CD4-positive, alpha-beta T cell treated with Interferon alpha-2 for 1 hour (primary cell): Measurements from ENCODE around the gene TAL1.
A peak's percentile ranks its signal among the peaks of the same experiment; 100 is the strongest.

Experiments
- DNase-seq, 2 donors: peaks; one replicate each; pipeline ENCODE4 v3.0.0-alpha.2; 2020 to 2022

Gene TAL1

GRCh38 chr1:47229031-47229885, 2.8 kb downstream of the TAL1 start:
- peak in 1 of 2 donors; percentile 4 for DNase-seq

DNA sequence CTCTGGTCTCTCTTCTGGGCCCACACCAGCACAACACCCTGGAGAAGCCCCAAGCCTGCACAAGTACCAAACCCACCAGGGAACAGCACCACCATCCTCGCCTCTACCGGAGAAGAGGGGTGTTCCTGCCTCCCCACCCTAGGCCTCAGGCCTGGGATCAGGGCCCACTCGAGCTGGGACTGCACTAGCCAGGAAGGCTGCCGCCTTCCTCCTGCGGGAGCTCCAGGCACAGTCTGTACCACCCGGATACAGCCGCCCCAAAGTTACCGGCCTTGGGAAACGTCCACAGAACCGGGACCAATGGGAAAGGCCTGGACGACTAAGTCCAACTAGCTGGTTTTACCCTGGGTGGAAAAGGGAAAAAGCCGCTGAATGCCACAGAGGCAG, 3.4 kb downstream of the TAL1 start:
- no peak for DNase-seq

- DNase-seq: no peak
These were observed 4.4 kb downstream of the TAL1 start for GRCh38 chr1:47227341-47228232.

DNA sequence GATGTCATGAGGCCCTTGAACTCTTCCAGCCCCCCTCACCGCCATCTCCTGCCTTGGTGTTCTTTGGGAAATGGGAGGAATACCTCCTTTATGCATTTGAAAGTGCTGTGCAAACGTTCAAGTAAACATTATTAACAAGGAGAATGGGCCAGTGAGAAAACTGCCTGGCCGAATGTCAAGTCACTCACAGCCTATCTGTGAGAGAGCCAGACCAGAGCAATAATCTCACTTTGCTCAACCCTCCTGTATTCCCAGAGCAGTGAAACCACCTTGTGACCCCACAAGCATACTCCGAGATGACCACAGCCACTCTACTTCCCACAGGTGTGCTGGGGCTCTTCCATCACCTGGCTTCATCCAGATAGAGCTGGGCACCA, 5.2 kb downstream of the TAL1 start:
- no peak for DNase-seq

DNA sequence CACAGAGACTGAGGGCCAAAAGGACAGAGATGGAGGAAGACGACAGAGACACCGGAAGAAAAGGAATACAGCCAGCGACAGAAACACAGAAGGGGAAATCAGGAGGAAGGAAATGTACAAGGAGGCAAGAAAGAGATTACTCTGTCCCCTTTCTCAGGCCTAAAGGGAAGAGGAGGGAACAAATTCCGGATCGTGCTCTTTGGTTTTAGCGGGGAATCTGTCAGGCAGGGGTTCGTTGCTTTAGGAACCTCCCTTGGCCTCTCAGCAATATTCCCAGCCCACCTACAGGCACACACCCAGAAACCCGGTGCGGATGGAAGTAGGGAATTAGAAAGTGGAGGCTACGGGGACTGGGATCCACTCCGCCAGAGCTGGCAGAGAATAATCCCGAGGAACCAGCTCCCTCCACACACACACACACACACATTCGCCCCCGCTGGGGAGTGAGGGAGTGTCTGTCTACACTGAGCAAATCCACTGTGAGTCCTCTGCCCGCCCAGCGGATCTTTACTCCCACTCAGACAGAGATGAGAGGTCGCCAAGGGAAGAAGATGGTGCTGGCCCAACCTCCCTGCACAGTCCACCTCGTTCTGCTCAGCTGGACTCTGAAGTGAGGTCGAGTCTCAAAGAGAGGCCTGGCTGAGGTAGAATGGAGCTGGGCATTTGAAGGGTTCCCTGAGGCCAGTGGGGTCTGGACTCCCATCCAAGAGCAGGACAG, 5.7 kb downstream of the TAL1 start:
- no peak for DNase-seq

- no peak for DNase-seq
These were observed 6.5 kb downstream of the TAL1 start for GRCh38 chr1:47225430-47226100.

GRCh38 chr1:47224676-47225399, 7.2 kb downstream of the TAL1 start:
- DNase-seq: no peak

DNA sequence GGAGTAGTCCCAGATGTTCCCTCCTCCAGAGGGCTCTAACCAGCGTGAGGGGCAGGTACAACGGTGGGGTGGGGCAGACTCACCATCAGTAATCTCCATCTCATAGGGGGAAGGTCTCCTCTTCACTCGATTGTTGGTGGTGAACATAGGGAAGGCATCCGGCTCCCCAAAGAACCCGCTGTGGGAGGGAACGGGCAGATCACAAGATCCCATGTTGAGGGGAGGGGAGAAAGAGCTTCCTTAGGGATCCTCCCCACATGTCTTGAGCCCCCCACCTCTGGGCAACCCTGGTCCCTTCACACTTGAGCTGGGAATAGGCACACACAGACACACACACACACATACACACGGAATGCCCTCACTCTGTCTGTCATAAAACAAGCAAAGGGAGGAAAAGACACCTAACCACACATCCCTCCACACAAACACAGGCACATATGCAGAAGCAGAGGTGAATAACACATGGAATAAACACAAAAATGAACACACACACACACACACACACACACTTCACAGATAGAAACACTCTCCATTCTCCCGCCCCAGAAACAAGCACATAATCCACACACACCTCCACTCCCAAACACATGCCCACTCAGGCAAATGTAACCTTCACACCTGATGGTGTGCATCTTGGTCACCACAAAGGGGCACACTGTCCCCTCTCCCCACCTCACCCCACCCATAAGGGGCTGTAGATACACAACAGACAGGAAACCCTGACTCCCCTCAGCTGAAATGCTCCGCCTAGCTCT, 7.9 kb downstream of the TAL1 start:
- no peak for DNase-seq

GRCh38 chr1:47223174-47223920, 8.7 kb downstream of the TAL1 start:
- DNase-seq: no peak

- DNase-seq: no peak
These were observed 9.5 kb downstream of the TAL1 start for GRCh38 chr1:47222476-47222875.

DNA sequence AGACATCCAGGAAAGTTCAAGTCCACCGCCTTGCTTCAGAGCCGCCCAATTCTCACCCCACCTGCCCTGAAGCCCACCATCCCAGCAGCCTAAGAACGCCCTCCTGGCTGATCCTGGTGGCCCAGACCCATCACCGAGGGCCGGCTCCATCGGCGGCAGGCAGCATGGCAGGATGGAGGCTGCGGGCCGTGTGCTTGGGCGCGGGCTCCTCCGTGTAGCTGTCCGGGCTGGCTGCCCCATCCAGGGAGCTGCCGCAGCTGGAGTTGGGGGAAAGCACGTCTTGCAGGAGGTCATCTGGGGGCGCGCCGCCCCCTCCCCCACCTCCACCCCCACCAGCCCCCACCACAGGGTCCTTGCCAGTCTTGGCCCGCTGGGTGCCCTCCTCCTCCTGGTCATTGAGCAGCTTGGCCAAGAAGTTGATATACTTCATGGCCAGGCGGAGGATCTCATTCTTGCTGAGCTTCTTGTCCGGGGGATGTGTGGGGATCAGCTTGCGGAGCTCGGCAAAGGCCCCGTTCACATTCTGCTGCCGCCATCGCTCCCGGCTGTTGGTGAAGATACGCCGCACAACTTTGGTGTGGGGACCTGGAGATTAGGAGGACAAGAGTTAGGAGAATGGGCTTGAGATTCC, 12.3 kb downstream of the TAL1 start:
- no peak for DNase-seq

- DNase-seq: no peak
These were observed 13.0 kb downstream of the TAL1 start for GRCh38 chr1:47219001-47219400.

GRCh38 chr1:47216278-47217059, 15.6 kb downstream of the TAL1 start:
- no peak for DNase-seq

DNA sequence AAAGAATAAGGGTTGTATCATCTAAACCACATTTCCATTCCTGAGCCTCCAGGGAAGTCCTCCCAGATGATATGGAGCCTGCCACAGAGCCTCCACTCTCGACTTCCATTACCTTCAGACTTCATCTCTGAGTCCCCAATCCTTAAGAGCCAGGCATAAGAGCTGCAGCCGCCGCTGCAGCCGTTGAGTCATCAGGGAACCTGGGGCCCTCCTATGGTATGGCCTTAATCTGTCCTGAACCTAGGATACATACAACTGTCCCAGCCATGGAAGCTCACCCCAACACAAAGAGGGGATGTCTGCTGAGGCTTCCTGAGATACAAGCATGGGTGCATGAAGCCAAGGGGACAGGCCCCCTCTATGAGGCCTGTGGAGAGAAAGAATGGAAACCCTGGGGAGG, 16.3 kb downstream of the TAL1 start:
- no peak for DNase-seq

GRCh38 chr1:47214549-47214948, 17.5 kb downstream of the TAL1 start:
- DNase-seq: no peak

DNA sequence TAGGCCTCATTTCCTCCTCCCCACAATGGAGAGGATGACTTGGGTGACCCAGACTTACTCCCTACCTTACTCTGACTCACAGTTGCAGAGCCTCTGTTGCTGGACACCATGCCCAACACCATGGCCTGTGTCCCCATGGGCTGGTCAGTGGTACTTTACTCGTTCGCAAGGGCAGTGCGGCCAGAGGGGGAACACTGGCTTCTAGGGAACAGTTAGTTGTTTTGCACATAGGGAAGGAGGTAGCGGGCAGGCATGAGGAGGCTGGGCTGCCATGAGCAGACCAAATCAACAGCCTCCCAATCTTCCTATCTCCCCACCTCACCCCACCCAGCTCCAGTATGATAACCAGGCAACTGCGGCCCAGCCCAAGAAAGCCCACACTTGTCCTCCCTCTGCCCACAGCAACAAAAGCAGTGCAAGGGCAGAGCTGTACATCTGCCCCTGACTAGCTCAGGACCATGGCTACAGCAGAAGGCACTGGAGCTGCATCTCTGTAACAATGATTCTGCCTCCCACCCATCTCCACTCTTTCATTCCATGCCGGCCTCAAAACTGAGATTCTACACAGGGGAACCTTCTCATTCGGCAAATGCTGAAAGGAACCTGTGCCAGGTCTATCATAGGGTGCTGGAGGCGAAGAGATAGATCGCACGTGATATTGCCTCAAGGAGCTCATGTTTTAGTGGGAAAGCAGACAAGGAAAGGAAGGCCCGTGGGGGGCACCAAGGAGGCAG, 18.6 kb downstream of the TAL1 start:
- no peak for DNase-seq

DNA sequence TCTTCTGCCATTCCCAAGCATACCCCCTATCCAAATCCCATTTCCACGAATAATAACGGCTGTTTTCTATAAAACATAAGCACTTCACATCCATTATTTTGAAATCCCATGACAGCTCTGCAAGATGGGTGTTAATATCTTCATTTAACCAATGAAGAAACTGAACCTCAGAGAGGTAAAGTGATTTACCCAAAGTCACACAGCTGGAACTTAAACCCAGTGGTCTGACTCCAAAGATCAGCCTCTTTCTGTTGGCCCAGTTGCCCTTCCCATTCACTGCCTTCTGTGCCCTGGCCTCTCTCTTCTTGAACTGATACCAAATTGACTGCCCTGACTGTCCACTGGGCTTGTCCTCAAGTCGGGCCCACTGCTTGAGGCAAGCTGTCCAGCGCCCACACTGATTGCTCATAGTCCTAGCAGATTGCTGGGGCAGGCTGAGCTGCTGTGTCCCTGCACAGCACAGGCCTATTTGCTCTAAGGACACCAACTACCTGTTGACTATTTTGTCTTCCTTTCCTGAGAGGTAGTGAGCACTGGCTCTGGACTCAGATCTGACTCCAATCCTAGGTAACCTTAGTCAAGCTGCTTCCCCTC, 19.3 kb downstream of the TAL1 start:
- DNase-seq: no peak

DNA sequence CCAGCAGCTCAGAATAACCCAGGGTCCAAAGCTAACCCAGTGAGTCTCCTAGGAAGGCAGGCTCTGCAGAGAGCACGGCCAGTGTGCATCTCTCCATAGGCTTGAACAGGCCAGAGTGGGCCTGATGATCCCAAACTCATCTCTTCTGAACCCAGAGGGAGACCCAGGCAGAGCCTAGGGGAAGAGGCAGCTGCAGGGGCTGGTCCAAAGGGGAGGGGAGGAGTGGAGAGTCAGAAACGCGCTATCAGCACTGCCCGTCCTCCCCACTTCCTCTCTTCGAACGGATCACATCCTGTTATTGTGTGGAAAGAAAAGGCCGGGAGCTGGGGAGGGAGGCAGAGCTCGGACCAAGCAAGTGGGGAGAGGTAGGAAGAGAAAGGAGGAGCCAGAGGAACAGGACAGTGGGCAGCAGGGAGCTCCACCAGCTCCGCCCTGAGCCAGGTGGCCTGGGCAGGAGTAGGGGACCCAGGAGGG, 20.2 kb downstream of the TAL1 start:
- no peak for DNase-seq
